Tibial artery (tissue), 4 donors: ENCODE measurements around the gene ABCG1.

Experiments used
- DNase-seq, 2 donors: peaks; one replicate each; pipeline ENCODE4 v3.0.0-alpha.2; 2019
- H3K27ac ChIP-seq, 2 donors: fragments of 200-600 bp; sonication (generic) in 1 of 2; 1 replicate in 1 of 2; 2 replicates in 1 of 2; pipeline ENCODE4 v1.5.1; 2018 to 2019; ENCODE audit warnings: mild to moderate bottlenecking in 1 of 2
- H3K27me3 ChIP-seq, 2 donors: fragments of 200-600 bp; sonication (generic) in 1 of 2; one replicate each; pipeline versions ENCODE4 v1.5.1 to v1.6.0; 2016 to 2019
- H3K36me3 ChIP-seq, 3 donors: fragments of 200-600 bp; sonication (generic) in 2 of 3; one replicate each; pipeline ENCODE4 v1.5.1; 2016 to 2019; ENCODE audit warnings: mild to moderate bottlenecking in 2 of 3
- H3K4me1 ChIP-seq, 4 donors: fragments of 200-600 bp; sonication (generic) in 2 of 4; 1 replicate in 3 of 4; 2 replicates in 1 of 4; pipeline ENCODE4 v1.5.1; 2016 to 2019
- H3K4me3 ChIP-seq, 2 donors: fragments of 200-600 bp; sonication (generic) in 1 of 2; 1 replicate in 1 of 2; 2 replicates in 1 of 2; pipeline ENCODE4 v1.5.1; 2018 to 2019; ENCODE audit warnings: mild to moderate bottlenecking in 2 of 2
- H3K9me3 ChIP-seq, 3 donors: fragments of 200-600 bp; sonication (generic) in 1 of 3; one replicate each; pipeline ENCODE4 v1.5.1; 2016 to 2019
- CTCF ChIP-seq, 2 experiments: fragments of 200-600 bp in 1 of 2; fragments of 450-650 bp in 1 of 2; IDR thresholded peaks; one replicate each; pipeline ENCODE4 v1.5.1; 2017 to 2019; ENCODE audit warnings: antibody characterized with exemption in 2 of 2, mild to moderate bottlenecking in 1 of 2, moderate library complexity in 1 of 2
- intact Hi-C: fragments of 100-400 bp; cut with DNase I; formaldehyde crosslinking; loops from one replicate; pipeline ENCODE4 v1.15.0; 2023; ENCODE audit warnings: low total_unique reads

Gene ABCG1

GRCh38 chr21:42213082-42213774 lies 5.7 kb upstream of the ABCG1 start:
- Histone ChIP-seq H3K9me3 (no peaks in the 10 kb centered on the region), H3K4me1 (no peaks in the 10 kb centered on the region), H3K4me3 (no peak overlapping the region), H3K36me3 (no peaks in the 10 kb centered on the region), H3K27ac (no peak overlapping the region), H3K27me3 (peaks cover 0 to 22% of the 10 kb centered on the region in 2 donors)
- intact Hi-C loops, result no loop called here
- TF ChIP-seq CTCF (IDR thresholded peaks at IDR 0.05), result no peak
- DNase-seq, result peak; percentile 3 to 24

DNA sequence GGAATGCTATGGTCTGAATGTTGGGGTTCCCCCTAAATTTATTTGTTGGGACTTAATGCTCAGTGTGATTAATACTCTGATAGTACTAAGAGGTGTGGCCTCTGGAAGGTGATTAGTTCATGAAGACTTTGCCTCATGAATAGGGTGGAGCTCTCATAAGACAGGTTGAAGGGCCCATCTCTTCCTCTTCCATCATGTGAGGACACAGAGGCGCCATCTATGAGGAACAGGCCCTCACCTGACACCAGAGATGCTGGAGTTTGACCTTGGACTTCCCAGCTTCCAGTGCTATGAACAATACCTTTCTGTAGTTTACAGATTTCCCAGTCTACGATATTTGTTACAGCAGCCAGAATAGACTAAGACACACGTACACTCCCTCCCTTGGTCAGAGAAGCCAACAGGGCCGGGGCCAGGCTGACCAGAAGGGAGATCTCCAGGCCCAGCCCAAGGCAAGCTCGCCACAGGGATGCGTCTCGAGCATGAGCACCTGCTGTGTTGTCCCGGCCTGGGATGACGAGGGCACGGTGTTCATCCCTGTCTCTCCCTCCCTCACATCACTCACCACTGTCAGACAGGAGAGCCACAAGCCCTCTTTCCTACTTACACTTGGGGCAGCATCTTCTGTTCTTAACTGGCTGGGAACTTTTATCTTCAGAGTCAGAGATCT lies 4.7 kb upstream of the ABCG1 start:
- intact Hi-C loops, result no loop called here
- Histone ChIP-seq H3K36me3 (no peaks in the 10 kb centered on the region), H3K4me1 (peaks cover 0 to 10% (median 7%) of the 10 kb centered on the region in 4 donors), H3K4me3 (no peak overlapping the region), H3K27me3 (peaks cover 0 to 24% of the 10 kb centered on the region in 2 donors), H3K27ac (no peak overlapping the region), H3K9me3 (no peaks in the 10 kb centered on the region)
- peak in 1 of 2 donors; percentile 54 for DNase-seq
- TF ChIP-seq CTCF (IDR thresholded peaks at IDR 0.05), result no peak

- peak in 1 of 2 donors; percentile 13 for DNase-seq
- no peak for TF ChIP-seq CTCF (IDR thresholded peaks at IDR 0.05)
- Histone ChIP-seq H3K4me1 (peaks cover 0 to 17% (median 14%) of the 10 kb centered on the region in 4 donors), H3K27me3 (peaks cover 0 to 26% of the 10 kb centered on the region in 2 donors), H3K9me3 (no peaks in the 10 kb centered on the region), H3K36me3 (no peaks in the 10 kb centered on the region), H3K4me3 (no peak overlapping the region), H3K27ac (no peak overlapping the region)
- intact Hi-C loops, result no loop called here
These were observed 4.0 kb upstream of the ABCG1 start for GRCh38 chr21:42214921-42215320.

DNA sequence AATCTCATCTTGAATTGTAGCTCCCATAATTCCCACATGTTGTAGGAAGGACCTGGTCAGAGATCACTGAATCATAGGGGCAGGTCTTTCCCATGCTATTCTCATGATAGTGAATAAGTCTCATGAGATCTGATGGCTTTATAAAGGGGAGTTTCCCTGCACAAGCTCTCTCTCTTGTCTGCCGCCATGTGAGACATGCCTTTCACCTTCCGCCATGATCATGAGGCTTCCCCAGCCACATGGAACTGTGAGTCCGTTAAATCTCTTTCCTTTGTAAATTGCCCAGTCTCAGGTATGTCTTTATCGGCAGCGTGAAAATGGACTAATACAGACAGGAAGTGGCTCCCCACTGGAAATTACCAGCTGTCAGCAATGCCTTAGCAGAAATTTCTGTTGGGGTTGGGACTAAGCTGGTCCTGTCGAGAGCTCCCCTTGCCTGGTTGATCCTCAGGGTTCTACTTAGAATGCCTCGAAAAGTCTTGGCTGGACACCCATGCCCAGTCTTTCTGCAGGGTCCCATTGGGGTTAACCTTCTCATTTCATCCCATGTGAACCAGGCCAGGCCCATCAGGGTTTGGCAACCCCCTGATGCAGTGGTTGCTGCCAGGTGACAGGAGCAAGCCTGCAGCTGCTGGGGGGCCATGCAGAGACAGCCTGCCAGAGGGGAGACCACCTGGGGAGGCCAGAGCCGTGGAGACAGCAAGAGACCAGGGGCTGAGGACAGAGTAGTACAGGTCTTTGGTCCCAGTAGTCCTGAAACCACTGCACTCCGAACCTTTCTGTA lies 2.8 kb upstream of the ABCG1 start:
- peaks cover 0 to 26% (median 18%) of the 10 kb centered on the region in 4 donors for H3K4me1 ChIP-seq
- H3K4me3 ChIP-seq, result no peak overlapping the region
- H3K27ac ChIP-seq, result no peak overlapping the region
- no peaks in the 10 kb centered on the region for H3K36me3 ChIP-seq
- no peak for TF ChIP-seq CTCF (IDR thresholded peaks at IDR 0.05)
- intact Hi-C loops, result no loop called here
- peak in 1 of 2 donors; percentile 51 for DNase-seq
- H3K9me3 ChIP-seq, result no peaks in the 10 kb centered on the region
- H3K27me3 ChIP-seq, result peaks cover 0 to 27% of the 10 kb centered on the region in 2 donors

DNA sequence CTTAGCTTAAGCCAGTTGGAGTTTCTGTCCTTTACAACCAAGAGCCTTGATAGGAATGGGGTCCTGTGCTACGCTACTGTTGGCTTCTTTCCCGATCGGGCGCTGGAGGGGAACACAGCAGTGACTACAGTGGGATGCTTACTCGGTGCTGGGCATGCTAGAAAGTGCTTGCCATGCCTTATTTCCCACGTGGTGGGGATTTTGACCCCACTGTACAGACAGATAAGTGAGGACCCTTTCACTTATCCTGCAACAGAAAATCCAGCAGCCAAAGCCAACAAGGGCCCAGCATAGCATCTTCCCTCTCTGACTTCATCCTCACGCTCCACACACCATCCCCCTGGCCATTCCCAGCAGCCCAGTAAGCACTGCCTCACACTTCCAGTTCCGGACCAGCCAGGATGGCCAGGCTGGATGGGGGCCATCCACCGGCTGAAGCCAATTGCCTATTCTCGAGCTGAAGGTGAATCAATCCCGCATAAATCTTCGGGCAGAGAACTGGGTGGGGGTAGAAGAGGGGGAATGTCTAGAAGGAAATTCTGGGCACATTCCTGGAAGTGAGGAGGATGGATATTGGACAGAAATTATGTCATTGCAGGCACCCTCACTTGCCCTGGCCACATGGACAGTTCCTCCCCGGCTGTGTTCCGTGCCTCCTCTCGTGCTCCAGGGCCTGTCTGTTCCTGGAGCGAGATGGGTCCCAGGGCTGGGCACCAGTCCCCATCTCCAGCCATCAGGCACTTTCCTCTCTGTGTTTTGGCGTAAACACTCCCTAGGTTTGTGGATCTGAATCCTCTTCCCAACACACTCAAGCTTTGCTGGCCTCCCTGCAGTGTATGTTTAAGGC lies 2.0 kb upstream of the ABCG1 start:
- Histone ChIP-seq H3K27ac (no peak overlapping the region), H3K9me3 (no peaks in the 10 kb centered on the region), H3K4me3 (no peak overlapping the region), H3K27me3 (peaks cover 0 to 29% of the 10 kb centered on the region in 2 donors), H3K4me1 (peaks cover 0 to 34% (median 18%) of the 10 kb centered on the region in 4 donors), H3K36me3 (no peaks in the 10 kb centered on the region)
- intact Hi-C loops, result no loop called here
- no peak for TF ChIP-seq CTCF (IDR thresholded peaks at IDR 0.05)
- peak in 1 of 2 donors; percentile 34 for DNase-seq
